Fibroblast of skin of right biceps (primary cell): ENCODE measurements around the gene TUBGCP2.

Experiments
- DNase-seq: peaks from one replicate; pipeline ENCODE4 v3.0.0-alpha.2; 2013

Gene TUBGCP2

GRCh38 chr10:133260895-133261725 lies 47.6 kb downstream of the TUBGCP2 start:
- peak; percentile 16 for DNase-seq

- no peak for DNase-seq
Measured at GRCh38 chr10:133259602-133259989, 49.1 kb downstream of the TUBGCP2 start.

GRCh38 chr10:133258818-133259601 lies 49.7 kb downstream of the TUBGCP2 start:
- DNase-seq = peak; percentile 98

GRCh38 chr10:133258066-133258817 lies 50.4 kb downstream of the TUBGCP2 start:
- DNase-seq = no peak

GRCh38 chr10:133257489-133258065 lies 51.1 kb downstream of the TUBGCP2 start:
- DNase-seq = peak; percentile 37

GRCh38 chr10:133255323-133255722 lies 53.3 kb downstream of the TUBGCP2 start:
- DNase-seq = no peak

GRCh38 chr10:133254421-133255120 lies 54.1 kb downstream of the TUBGCP2 start:
- DNase-seq = no peak

GRCh38 chr10:133253361-133253955 lies 55.2 kb downstream of the TUBGCP2 start:
- no peak for DNase-seq

- DNase-seq = no peak
Measured at GRCh38 chr10:133252223-133252552, 56.5 kb downstream of the TUBGCP2 start.

- DNase-seq = no peak
Measured at GRCh38 chr10:133251388-133252222, 57.1 kb downstream of the TUBGCP2 start.

GRCh38 chr10:133249975-133250754 lies 58.5 kb downstream of the TUBGCP2 start:
- no peak for DNase-seq

GRCh38 chr10:133249094-133249780 lies 59.4 kb downstream of the TUBGCP2 start:
- DNase-seq = no peak

- DNase-seq = no peak
Measured at GRCh38 chr10:133248334-133248715, 60.3 kb downstream of the TUBGCP2 start.

- DNase-seq = no peak
Measured at GRCh38 chr10:133247681-133248333, 60.9 kb downstream of the TUBGCP2 start.

- DNase-seq = no peak
Measured at GRCh38 chr10:133246236-133246626, 62.4 kb downstream of the TUBGCP2 start.

GRCh38 chr10:133245439-133246235 lies 63.0 kb downstream of the TUBGCP2 start:
- DNase-seq = no peak

GRCh38 chr10:133243593-133243992 lies 65.1 kb downstream of the TUBGCP2 start:
- no peak for DNase-seq
